Mesenchymal stem cell (in vitro differentiated cells and primary cell): ENCODE data around the gene GHDC.

Experiments
- DNase-seq: peaks from one replicate; pipeline ENCODE4 v3.0.0-alpha.2; 2013
- H2AFZ ChIP-seq: one replicate; pipeline ENCODE4 v1.6.1; 2013; ENCODE audit warnings: low read depth, mild to moderate bottlenecking, control low read depth, inconsistent platforms, low read length, moderate library complexity
- H2AK5ac ChIP-seq: 2 replicates; pipeline ENCODE4 v1.6.1; 2013; ENCODE audit warnings: low read length, moderate library complexity, mild to moderate bottlenecking, inconsistent platforms; ENCODE audit not compliant: severe bottlenecking
- H2BK120ac ChIP-seq: one replicate; pipeline ENCODE4 v1.6.1; 2013; ENCODE audit warnings: low read depth, mild to moderate bottlenecking, inconsistent platforms, low read length, moderate library complexity
- H2BK12ac ChIP-seq, 2 experiments: one replicate each; pipeline ENCODE4 v1.6.1; 2013; ENCODE audit warnings: inconsistent platforms in 2 of 2, low read length in 2 of 2, mild to moderate bottlenecking in 2 of 2, moderate library complexity in 2 of 2, control low read depth in 1 of 2
- H2BK15ac ChIP-seq: one replicate; pipeline ENCODE4 v1.6.1; 2013; ENCODE audit warnings: mild to moderate bottlenecking, low read depth, inconsistent platforms; ENCODE audit not compliant: poor library complexity, severe bottlenecking
- H2BK5ac ChIP-seq: 2 replicates; pipeline ENCODE4 v1.6.1; 2013; ENCODE audit warnings: low read depth, mild to moderate bottlenecking, low read length, control low read depth, inconsistent platforms; ENCODE audit not compliant: poor library complexity, severe bottlenecking
- H3K14ac ChIP-seq, 2 experiments: one replicate each; pipeline ENCODE4 v1.6.1; 2013; ENCODE audit warnings: inconsistent platforms in 2 of 2, low read length in 2 of 2, control low read depth in 1 of 2, mild to moderate bottlenecking in 1 of 2, moderate library complexity in 1 of 2
- H3K18ac ChIP-seq, 2 experiments: one replicate each; pipeline ENCODE4 v1.6.1; 2013; ENCODE audit warnings: inconsistent platforms in 2 of 2, low read length in 2 of 2, control low read depth in 1 of 2, low read depth in 1 of 2, mild to moderate bottlenecking in 1 of 2
- H3K23ac ChIP-seq, 2 experiments: one replicate each; pipeline ENCODE4 v1.6.1; 2013; ENCODE audit warnings: inconsistent platforms in 2 of 2, low read length in 2 of 2, mild to moderate bottlenecking in 2 of 2, moderate library complexity in 2 of 2, control low read depth in 1 of 2
- H3K27ac ChIP-seq: 2 replicates; pipeline ENCODE4 v1.5.1; 2013; ENCODE audit warnings: mild to moderate bottlenecking, moderate library complexity, low read length, control low read depth, inconsistent platforms; ENCODE audit not compliant: poor library complexity, severe bottlenecking
- H3K27me3 ChIP-seq, 2 experiments: 2 replicates each; pipeline versions ENCODE4 v1.6.1 to v1.7.0; 2013; ENCODE audit warnings: low read length in 2 of 2, mild to moderate bottlenecking in 2 of 2, moderate library complexity in 2 of 2, control low read depth in 1 of 2, inconsistent platforms in 1 of 2; ENCODE audit not compliant: control insufficient read depth in 1 of 2, insufficient read depth in 1 of 2
- H3K36me3 ChIP-seq, 2 experiments: 2 replicates each; pipeline versions ENCODE4 v1.6.1 to v1.7.0; 2013; ENCODE audit warnings: low read length in 2 of 2, control low read depth in 1 of 2, inconsistent platforms in 1 of 2, low read depth in 1 of 2, mild to moderate bottlenecking in 1 of 2; ENCODE audit not compliant: insufficient read depth in 2 of 2, control insufficient read depth in 1 of 2
- H3K4ac ChIP-seq, 2 experiments: one replicate each; pipeline ENCODE4 v1.6.1; 2013; ENCODE audit warnings: inconsistent platforms in 2 of 2, low read length in 2 of 2, mild to moderate bottlenecking in 2 of 2, moderate library complexity in 2 of 2, control low read depth in 1 of 2, low read depth in 1 of 2
- H3K4me1 ChIP-seq: 2 replicates; pipeline ENCODE4 v1.6.1; 2013; ENCODE audit warnings: low read depth, low read length, control low read depth; ENCODE audit not compliant: control insufficient read depth, insufficient read depth
- H3K4me2 ChIP-seq: 2 replicates; pipeline ENCODE4 v1.6.1; 2013; ENCODE audit warnings: low read length, mild to moderate bottlenecking, inconsistent platforms; ENCODE audit not compliant: poor library complexity, severe bottlenecking
- H3K4me3 ChIP-seq, 2 experiments: 2 replicates each; pipeline versions ENCODE4 v1.5.1 to v1.7.0; 2013; ENCODE audit warnings: low read length in 2 of 2, mild to moderate bottlenecking in 2 of 2, control low read depth in 1 of 2, low read depth in 1 of 2; ENCODE audit not compliant: insufficient read depth in 1 of 2
- H3K79me1 ChIP-seq: replicated peaks from 2 replicates; pipeline ENCODE4 v1.6.1; 2013; ENCODE audit warnings: mild to moderate bottlenecking, control low read depth, low read length, inconsistent platforms; ENCODE audit not compliant: poor library complexity, severe bottlenecking
- H3K9ac ChIP-seq: 2 replicates; pipeline ENCODE4 v1.7.0; 2013; ENCODE audit warnings: mild to moderate bottlenecking, low read length, moderate library complexity
- H3K9me3 ChIP-seq: 2 replicates; pipeline ENCODE4 v1.7.0; 2013; ENCODE audit warnings: mild to moderate bottlenecking, low read length; ENCODE audit not compliant: control insufficient read depth
- H4K8ac ChIP-seq: one replicate; pipeline ENCODE4 v1.6.1; 2013; ENCODE audit warnings: inconsistent platforms, mild to moderate bottlenecking, low read length, moderate library complexity
- H4K91ac ChIP-seq: one replicate; pipeline ENCODE4 v1.6.1; 2013; ENCODE audit warnings: mild to moderate bottlenecking, low read length, inconsistent platforms
- WGBS: methylation state at CpG from one replicate; pipeline ENCODE4 v1.1.7; 2013; ENCODE audit warnings: mixed read lengths; 5-methylcytosine and 5-hydroxymethylcytosine counted together

The GHDC gene

GRCh38 chr17:42233156-42233555, 38.9 kb upstream of the GHDC start:
- no peak overlapping the region for H2AK5ac ChIP-seq
- H2AFZ ChIP-seq, result no peak overlapping the region
- no peaks in the 10 kb centered on the region for H3K27me3 ChIP-seq
- no peak overlapping the region for H3K4ac ChIP-seq
- no peak overlapping the region for H3K4me2 ChIP-seq
- WGBS, result 99% methylated on average over 4 of the region's 5 CpGs
- no peak overlapping the region for H3K9ac ChIP-seq
- no peak overlapping the region for H2BK15ac ChIP-seq
- peaks cover 14% of the 10 kb centered on the region for H3K79me1 ChIP-seq
- no peaks in the 10 kb centered on the region for H3K9me3 ChIP-seq
- H2BK5ac ChIP-seq, result no peak overlapping the region
- H4K91ac ChIP-seq, result no peak overlapping the region
- no peak overlapping the region for H3K18ac ChIP-seq
- DNase-seq, result no peak
- H3K27ac ChIP-seq, result no peak overlapping the region
- H3K4me3 ChIP-seq, result no peak overlapping the region
- H4K8ac ChIP-seq, result no peak overlapping the region
- no peak overlapping the region for H3K23ac ChIP-seq
- no peak overlapping the region for H2BK120ac ChIP-seq
- no peak overlapping the region for H2BK12ac ChIP-seq
- H3K4me1 ChIP-seq, result peaks cover 1% of the 10 kb centered on the region
- H3K14ac ChIP-seq, result no peak overlapping the region
- no peaks in the 10 kb centered on the region for H3K36me3 ChIP-seq

- H2BK5ac ChIP-seq, result no peak overlapping the region
- no peak overlapping the region for H3K9ac ChIP-seq
- no peak overlapping the region for H3K14ac ChIP-seq
- H4K8ac ChIP-seq, result no peak overlapping the region
- no peak overlapping the region for H2BK12ac ChIP-seq
- H3K4me1 ChIP-seq, result peaks cover 1% of the 10 kb centered on the region
- 100% methylated on average over 4 of the region's 5 CpGs for WGBS
- H3K36me3 ChIP-seq, result no peaks in the 10 kb centered on the region
- no peak overlapping the region for H3K27ac ChIP-seq
- no peaks in the 10 kb centered on the region for H3K9me3 ChIP-seq
- DNase-seq, result no peak
- H2AK5ac ChIP-seq, result no peak overlapping the region
- H3K4me3 ChIP-seq, result no peak overlapping the region
- no peak overlapping the region for H2BK15ac ChIP-seq
- no peak overlapping the region for H3K18ac ChIP-seq
- H2BK120ac ChIP-seq, result no peak overlapping the region
- H3K4me2 ChIP-seq, result no peak overlapping the region
- H3K27me3 ChIP-seq, result no peaks in the 10 kb centered on the region
- H3K4ac ChIP-seq, result peak overlapping the region in 1 of 2 experiments; percentile 60
- H3K79me1 ChIP-seq, result peaks cover 9% of the 10 kb centered on the region
- H3K23ac ChIP-seq, result no peak overlapping the region
- H4K91ac ChIP-seq, result no peak overlapping the region
- H2AFZ ChIP-seq, result no peak overlapping the region
Measured at GRCh38 chr17:42230225-42230624, 35.9 kb upstream of the GHDC start.

GRCh38 chr17:42227849-42228700, 33.8 kb upstream of the GHDC start:
- H4K91ac ChIP-seq, result no peak overlapping the region
- H3K27ac ChIP-seq, result no peak overlapping the region
- no peak overlapping the region for H3K14ac ChIP-seq
- no peak overlapping the region for H3K4me3 ChIP-seq
- H3K4ac ChIP-seq, result no peak overlapping the region
- H3K27me3 ChIP-seq, result no peaks in the 10 kb centered on the region
- H3K4me2 ChIP-seq, result no peak overlapping the region
- H2BK12ac ChIP-seq, result no peak overlapping the region
- WGBS, result 89% methylated on average over 11 of the region's 11 CpGs
- no peak overlapping the region for H2AFZ ChIP-seq
- H2AK5ac ChIP-seq, result no peak overlapping the region
- no peak overlapping the region for H3K23ac ChIP-seq
- H3K9ac ChIP-seq, result no peak overlapping the region
- H2BK5ac ChIP-seq, result no peak overlapping the region
- peak; percentile 51 for DNase-seq
- H3K36me3 ChIP-seq, result peaks cover 15 to 17% of the 10 kb centered on the region in 2 experiments
- no peaks in the 10 kb centered on the region for H3K4me1 ChIP-seq
- peak overlapping the region in 1 of 2 experiments; percentile 22 for H3K18ac ChIP-seq
- no peak overlapping the region for H2BK120ac ChIP-seq
- no peak overlapping the region for H4K8ac ChIP-seq
- peaks cover 9% of the 10 kb centered on the region for H3K79me1 ChIP-seq
- H2BK15ac ChIP-seq, result no peak overlapping the region
- no peaks in the 10 kb centered on the region for H3K9me3 ChIP-seq

- H4K8ac ChIP-seq, result no peak overlapping the region
- no peaks in the 10 kb centered on the region for H3K27me3 ChIP-seq
- no peak overlapping the region for H3K23ac ChIP-seq
- no peaks in the 10 kb centered on the region for H3K4me1 ChIP-seq
- no peak overlapping the region for H3K27ac ChIP-seq
- no peak overlapping the region for H3K4me3 ChIP-seq
- H3K9me3 ChIP-seq, result no peaks in the 10 kb centered on the region
- H2BK12ac ChIP-seq, result no peak overlapping the region
- H3K4me2 ChIP-seq, result no peak overlapping the region
- no peak overlapping the region for H2AFZ ChIP-seq
- H2BK15ac ChIP-seq, result no peak overlapping the region
- H3K79me1 ChIP-seq, result peaks cover 5% of the 10 kb centered on the region
- DNase-seq, result no peak
- H3K4ac ChIP-seq, result no peak overlapping the region
- no peak overlapping the region for H4K91ac ChIP-seq
- H2BK120ac ChIP-seq, result no peak overlapping the region
- WGBS, result 100% methylated on average over 3 of the region's 5 CpGs
- no peak overlapping the region for H2AK5ac ChIP-seq
- no peak overlapping the region for H3K14ac ChIP-seq
- H2BK5ac ChIP-seq, result no peak overlapping the region
- H3K36me3 ChIP-seq, result peaks cover 22 to 33% of the 10 kb centered on the region in 2 experiments
- no peak overlapping the region for H3K18ac ChIP-seq
- no peak overlapping the region for H3K9ac ChIP-seq
Measured at GRCh38 chr17:42225646-42226045, 31.4 kb upstream of the GHDC start.
